T47D (cell line): ENCODE data around the gene APCS.
A peak's percentile ranks its signal among the peaks of the same experiment; 100 is the strongest.

Experiments used
- DNase-seq, 2 experiments: peaks; one replicate each; pipeline versions ENCODE4 v3.0.0 to v3.0.0-alpha.2; 2011 to 2012; ENCODE audit warnings: low read depth in 1 of 2, low spot score in 1 of 2
- JUND ChIP-seq: IDR thresholded peaks from 2 replicates; pipeline ENCODE4 v1.6.1; 2012; ENCODE audit warnings: low read depth
- in situ Hi-C: cut with HindIII; loops from 2 replicates; pipeline ENCODE4 v1.10.0; 2016; ENCODE audit warnings: low sequenced_read_pairs, low pct_unique_long_range_greater_than_20kb

The APCS gene

GRCh38 chr1:159594625-159595405 lies 7.2 kb downstream of the APCS start:
- in situ Hi-C loops = no loop called here
- no peak for DNase-seq

GRCh38 chr1:159598196-159598595 lies 10.6 kb downstream of the APCS start:
- in situ Hi-C loops = no loop called here
- 0 out of 2 replicates have a peak, but pooled peaks have one; percentile 25 for TF ChIP-seq JUND
- DNase-seq = peak; percentile 11 to 75

More at GRCh38 chr1:159594625-159595405, 7.2 kb downstream of the APCS start:
- no peak for TF ChIP-seq JUND

GRCh38 chr1:159600894-159601293 lies 13.3 kb downstream of the APCS start:
- DNase-seq = no peak
- in situ Hi-C loops = no loop called here
- no peak for TF ChIP-seq JUND

- no peak for DNase-seq
- in situ Hi-C loops = no loop called here
- TF ChIP-seq JUND = no peak
These were observed 14.9 kb downstream of the APCS start for GRCh38 chr1:159602501-159602999.

GRCh38 chr1:159612211-159612885 lies 24.7 kb downstream of the APCS start:
- in situ Hi-C loops = no loop called here
- TF ChIP-seq JUND = no peak
- no peak for DNase-seq

GRCh38 chr1:159632922-159633321 lies 45.3 kb downstream of the APCS start:
- no peak for DNase-seq
- in situ Hi-C loops = no loop called here
- no peak for TF ChIP-seq JUND
